ENCODE data around the gene YIPF4. TPM values are rescaled to one million over a fixed set of nuclear protein-coding genes. Genes with fewer than 3 reads are reported as not detected.

YIPF4 gene
- total and polyA plus RNA-seq, 2 of the 8 experiments (the other 6 are each of a cell fraction or from before 2014, with no cell fraction given) = 2.9 to 21.4 TPM

GRCh38 chr2:32274289-32274688 is 3.4 kb upstream of the YIPF4 start:
- H2BK20ac ChIP-seq (ENCODE audit: low read length) = no peak overlapping the region
- 89% methylated on average over 2 of the region's 2 CpGs; no CpG with 5 or more reads in 1 of the 2 experiments for WGBS, 2 experiments (ENCODE audit: extremely low coverage in 1 of 2, insufficient coverage in 1 of 2, insufficient read length in 1 of 2, insufficient replicate concordance in 2 of 2, low coverage in 1 of 2, low lambda C conversion rate in 2 of 2, missing lambda C conversion rate in 1 of 2)
- no peak overlapping the region for H3K9ac ChIP-seq (replicated peaks in 1 of 4; ENCODE audit: extremely low read depth in 1 of 4, low read depth in 3 of 4, low read length in 3 of 4)
- no peaks in the 10 kb centered on the region for H4K20me1 ChIP-seq (replicated peaks in 1 of 2; ENCODE audit: control insufficient read depth in 1 of 2, insufficient read depth in 2 of 2, low read length in 2 of 2)
- no peak overlapping the region for H3K23ac ChIP-seq (ENCODE audit: insufficient read length)
- no peaks in the 10 kb centered on the region for H3K27me3 ChIP-seq (replicated peaks in 1 of 4; ENCODE audit: control insufficient read depth in 3 of 4, extremely low read depth in 1 of 4, insufficient read depth in 3 of 4, low read length in 3 of 4)
- H2AK5ac ChIP-seq (ENCODE audit: low read depth, low read length) = no peak overlapping the region
- CTCF ChIA-PET (ENCODE audit: partially characterized antibody) = no interaction called here
- H3K56ac ChIP-seq (replicated peaks; ENCODE audit: insufficient read length, low read depth, low read length) = no peak overlapping the region
- H3K27ac ChIP-seq (ENCODE audit: low read depth, low read length) = no peak overlapping the region
- no peak for TF ChIP-seq CTCF (IDR thresholded peaks at IDR 0.05; ENCODE audit: control extremely low read depth in 1 of 3, insufficient read depth in 1 of 3, low read depth in 1 of 3, low read length in 3 of 3)
- no peak for TF ChIP-seq ZNF274 (IDR thresholded peaks at IDR 0.05; ENCODE audit: borderline replicate concordance, extremely low read depth, low read length)
- no peak for TF ChIP-seq RBBP5 (IDR thresholded peaks at IDR 0.05; ENCODE audit: borderline replicate concordance, low read depth, low read length)
- TF ChIP-seq SP1 (IDR thresholded peaks at IDR 0.05; ENCODE audit: low read depth, low read length) = no peak
- TF ChIP-seq TEAD4 (IDR thresholded peaks at IDR 0.05; ENCODE audit: low read depth, low read length) = no peak
- TF ChIP-seq SIN3A (conservative IDR thresholded peaks at IDR 0.05 in 1 of 2, IDR thresholded peaks at IDR 0.05 in 1 of 2; ENCODE audit: low read depth in 1 of 2, low read length in 2 of 2) = no peak
- no peak for TF ChIP-seq KDM4A (IDR thresholded peaks at IDR 0.05; ENCODE audit: low read depth, low read length, severe bottlenecking)
- no peak overlapping the region for H2BK15ac ChIP-seq (ENCODE audit: low read length)
- H3K4me2 ChIP-seq (ENCODE audit: insufficient read depth in 1 of 2, low read depth in 2 of 2, low read length in 2 of 2) = no peak overlapping the region
- no peak overlapping the region for H4K8ac ChIP-seq (ENCODE audit: extremely low read depth, insufficient read depth, low read length)
- no peak overlapping the region for H3K4me3 ChIP-seq (ENCODE audit: extremely low read depth in 1 of 4, insufficient read depth in 2 of 4, low read depth in 3 of 4, low read length in 4 of 4)
- H2BK120ac ChIP-seq (replicated peaks; ENCODE audit: low read depth, low read length) = no peak overlapping the region
- no peaks in the 10 kb centered on the region for H3K9me3 ChIP-seq (ENCODE audit: insufficient read depth in 2 of 2, low read depth in 1 of 2, low read length in 1 of 2)
- no peak overlapping the region for H4K5ac ChIP-seq (ENCODE audit: insufficient read length, low read depth, low read length)
- H3K36me3 ChIP-seq (ENCODE audit: control insufficient read depth in 2 of 4, insufficient read depth in 4 of 4, low read length in 3 of 4) = no peaks in the 10 kb centered on the region
- H3K79me1 ChIP-seq (ENCODE audit: low read depth, low read length) = no peaks in the 10 kb centered on the region
- no peak overlapping the region for H3K14ac ChIP-seq (ENCODE audit: insufficient read length)
- no peak overlapping the region for H3K18ac ChIP-seq (ENCODE audit: extremely low read depth, low read length)
- H3K79me2 ChIP-seq (ENCODE audit: control insufficient read depth in 1 of 2, insufficient read depth in 2 of 2, low read length in 2 of 2) = peaks cover 0 to 10% of the 10 kb centered on the region in 2 experiments; a peak in 2 of 4 replicates
- POLR2A ChIA-PET (ENCODE audit: partially characterized antibody) = no interaction called here
- H2BK12ac ChIP-seq (ENCODE audit: low read depth, low read length) = 0 out of 2 replicates have a peak overlapping the region, but pooled peaks have one; percentile 50
- FAIRE-seq (no peak), DNase-seq (ENCODE audit: low read depth in 1 of 2, low spot score in 2 of 2) (no peak)
- H3K4me1 ChIP-seq (replicated peaks in 1 of 4; ENCODE audit: control insufficient read depth in 3 of 4, insufficient read depth in 4 of 4, low read length in 3 of 4) = peaks cover 0 to 2% (median 0%) of the 10 kb centered on the region in 4 experiments; a peak in 2 of 7 replicates
- H3K4ac ChIP-seq (replicated peaks; ENCODE audit: insufficient read length, low read depth, low read length) = no peak overlapping the region
- no peak overlapping the region for H2BK5ac ChIP-seq (ENCODE audit: low read depth, low read length)
- peaks cover 4% of the 10 kb centered on the region; the same call in 1 of the 2 replicates for H3K23me2 ChIP-seq (ENCODE audit: low read depth, low read length)
- no peak overlapping the region for H2AFZ ChIP-seq (ENCODE audit: low read length)
- H4K91ac ChIP-seq (replicated peaks; ENCODE audit: insufficient read length, low read length) = no peak overlapping the region

Data from H1 (cell line).